Measurements from ENCODE around the gene ABLIM2. TPM values are rescaled to one million over a fixed set of nuclear protein-coding genes. Genes with fewer than 3 reads are reported as not detected.

Gene ABLIM2
- polyA plus RNA-seq, 4 donors: 6.2 to 8.4 (median 6.8) TPM

GRCh38 chr4:8194306-8195242 is 36.0 kb upstream of the ABLIM2 start:
- DNase-seq (ENCODE audit: low read depth in 4 of 4, low spot score in 2 of 4): no peak

GRCh38 chr4:8192748-8193738 is 34.4 kb upstream of the ABLIM2 start:
- DNase-seq (ENCODE audit: low read depth in 4 of 4, low spot score in 2 of 4): no peak

GRCh38 chr4:8191136-8191747 is 32.6 kb upstream of the ABLIM2 start:
- no peak for DNase-seq (ENCODE audit: low read depth in 4 of 4, low spot score in 2 of 4)

DNA sequence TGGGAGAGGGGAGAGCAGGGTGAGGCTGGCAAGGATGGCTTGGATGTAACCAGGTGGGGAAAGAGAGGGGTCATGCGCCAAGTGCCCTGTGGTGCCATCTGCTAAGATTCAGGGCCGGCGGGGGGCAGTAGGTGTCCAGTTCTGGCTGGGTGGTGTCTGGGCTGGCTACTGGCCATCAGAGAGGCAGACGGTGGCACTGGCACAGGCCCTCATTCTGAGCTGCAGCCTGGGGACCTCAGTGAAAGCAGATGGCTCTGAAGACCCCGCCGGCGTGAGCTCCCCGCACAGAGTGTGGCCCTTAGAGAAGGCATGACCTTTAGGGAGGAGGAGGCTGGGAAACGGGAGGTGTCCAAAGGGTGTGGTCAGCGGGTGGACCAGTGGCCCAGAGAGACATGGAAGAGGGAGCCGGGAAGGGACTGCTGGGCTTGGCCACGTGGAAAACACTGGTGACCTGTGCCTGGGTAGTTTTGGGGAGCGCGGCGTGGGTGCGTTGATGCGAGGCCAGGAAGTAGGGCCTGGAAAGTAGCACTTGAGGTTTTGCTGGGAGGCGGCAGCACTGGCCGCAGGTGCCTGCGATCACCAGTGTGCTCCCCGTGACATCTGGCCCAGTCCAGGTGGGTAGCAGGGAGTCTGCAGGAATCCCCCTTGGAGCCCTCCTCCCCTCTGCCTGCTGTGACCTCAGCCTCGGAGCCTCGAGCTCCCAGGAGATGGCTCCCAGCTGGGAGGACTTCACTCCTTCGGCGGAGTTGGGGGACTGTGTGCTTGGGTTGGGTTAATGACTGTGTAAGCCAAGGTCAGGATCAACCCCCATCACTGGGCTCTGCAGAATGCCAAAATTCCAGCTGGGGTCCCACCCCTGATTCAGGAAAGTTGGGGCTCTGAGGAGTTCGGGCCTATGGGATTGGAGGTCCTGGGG is 31.2 kb upstream of the ABLIM2 start:
- DNase-seq (ENCODE audit: low read depth in 4 of 4, low spot score in 2 of 4): no peak

- no peak for DNase-seq (ENCODE audit: low read depth in 4 of 4, low spot score in 2 of 4)
Measured at GRCh38 chr4:8188743-8189550, 30.3 kb upstream of the ABLIM2 start.

- DNase-seq (ENCODE audit: low read depth in 4 of 4, low spot score in 2 of 4): no peak
Measured at GRCh38 chr4:8188085-8188484, 29.5 kb upstream of the ABLIM2 start.

DNA sequence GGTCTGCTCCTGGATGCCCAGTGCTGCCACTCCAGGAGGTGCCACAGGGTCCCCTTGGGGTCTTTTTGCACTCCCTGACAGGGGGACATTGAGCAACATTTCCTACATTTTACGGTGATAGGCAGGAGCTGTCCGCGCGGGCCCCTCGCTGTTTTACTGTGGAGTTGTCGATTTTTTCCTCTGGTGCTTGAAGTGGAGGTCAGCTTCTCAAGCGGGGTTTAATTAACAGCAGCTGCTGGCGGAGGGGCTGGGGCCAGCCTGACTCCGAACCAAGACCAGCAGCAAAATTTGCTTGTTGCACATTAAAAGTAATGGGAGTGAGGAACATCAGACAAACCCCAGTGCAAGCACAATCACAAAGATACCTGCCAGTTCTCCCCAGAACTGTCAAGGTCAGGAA is 27.3 kb upstream of the ABLIM2 start:
- DNase-seq (ENCODE audit: low read depth in 4 of 4, low spot score in 2 of 4): no peak

DNA sequence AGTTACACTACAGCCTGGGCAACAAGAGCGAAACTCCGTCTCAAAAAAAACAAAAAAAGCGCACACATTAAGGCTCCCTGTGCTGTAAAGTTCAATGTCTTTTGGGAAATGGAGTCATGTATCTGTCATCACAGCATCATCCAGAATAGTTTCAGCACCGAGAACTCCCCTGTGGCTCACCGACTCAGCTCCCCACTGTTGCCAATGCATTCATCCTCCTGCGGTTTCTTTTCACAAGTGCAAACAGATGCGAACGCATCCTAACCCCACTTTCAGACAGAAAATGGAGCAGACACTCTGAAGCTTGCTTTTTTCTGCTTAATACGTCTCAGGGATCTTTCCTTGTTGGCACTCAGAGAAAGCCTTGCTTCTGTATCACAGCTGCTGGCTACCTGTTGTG is 26.7 kb upstream of the ABLIM2 start:
- DNase-seq (ENCODE audit: low read depth in 4 of 4, low spot score in 2 of 4): no peak

DNA sequence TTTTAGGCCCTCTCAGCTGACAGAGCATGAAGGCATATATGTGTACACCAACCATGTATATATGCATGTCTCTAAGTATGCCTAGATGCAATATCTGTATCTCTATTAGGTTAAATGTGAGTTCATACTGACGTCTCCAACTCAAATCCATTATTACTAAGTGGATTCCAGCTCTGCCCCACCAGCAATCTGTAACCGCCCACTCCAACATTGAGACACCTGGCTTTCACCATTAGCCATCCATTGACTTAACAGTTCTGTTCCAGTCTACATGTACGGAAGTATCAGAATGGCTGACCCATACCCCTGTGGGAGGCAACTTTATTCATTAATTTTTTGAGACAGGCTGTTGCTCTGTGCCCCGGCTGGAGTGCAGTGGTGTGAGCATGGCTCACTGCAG is 25.4 kb upstream of the ABLIM2 start:
- no peak for DNase-seq (ENCODE audit: low read depth in 4 of 4, low spot score in 2 of 4)

DNA sequence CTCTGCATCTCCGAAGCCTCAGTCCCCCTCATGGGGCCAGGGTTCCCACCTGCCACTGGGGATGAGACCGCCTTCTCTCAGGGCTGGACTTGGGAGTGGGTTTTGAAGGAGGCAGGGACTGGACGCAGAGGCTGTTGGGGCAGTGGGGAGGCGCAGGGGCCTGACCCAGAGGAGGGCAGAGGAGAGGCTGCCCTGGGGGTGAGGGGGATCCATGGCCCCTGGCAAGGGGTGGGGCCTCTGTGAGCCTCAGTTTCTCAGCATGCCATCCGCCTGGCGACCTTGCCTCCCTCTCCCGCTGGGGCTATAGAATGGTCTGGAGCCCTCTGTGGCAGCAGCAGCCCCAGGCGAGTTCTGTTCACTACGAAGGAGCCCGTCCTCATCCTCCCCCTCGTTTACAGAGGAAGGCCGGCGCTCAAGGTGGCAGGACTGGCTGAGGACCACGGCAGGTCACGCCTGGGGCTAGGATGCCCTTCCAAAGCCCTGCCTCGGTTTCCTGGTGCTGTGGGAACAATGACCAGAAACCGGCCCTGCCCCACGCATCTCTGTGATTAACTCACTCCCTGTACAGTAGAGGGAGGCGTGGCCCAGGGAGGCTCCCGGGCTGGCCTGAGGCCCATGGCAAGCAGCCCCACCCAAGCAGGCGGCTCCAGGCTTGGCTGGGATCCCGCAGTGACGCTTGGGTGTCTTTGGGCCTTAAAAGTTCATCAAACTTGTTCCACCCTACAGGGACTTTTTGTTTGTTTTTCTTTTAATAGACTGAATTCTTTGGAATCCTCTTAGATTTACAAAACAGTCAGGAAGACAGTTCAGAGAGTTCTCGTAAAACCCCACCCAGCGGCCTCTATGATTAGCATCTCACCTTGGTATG is 24.5 kb upstream of the ABLIM2 start:
- DNase-seq (ENCODE audit: low read depth in 4 of 4, low spot score in 2 of 4): no peak

- DNase-seq (ENCODE audit: low read depth in 4 of 4, low spot score in 2 of 4): no peak
Measured at GRCh38 chr4:8182294-8182693, 23.7 kb upstream of the ABLIM2 start.

DNA sequence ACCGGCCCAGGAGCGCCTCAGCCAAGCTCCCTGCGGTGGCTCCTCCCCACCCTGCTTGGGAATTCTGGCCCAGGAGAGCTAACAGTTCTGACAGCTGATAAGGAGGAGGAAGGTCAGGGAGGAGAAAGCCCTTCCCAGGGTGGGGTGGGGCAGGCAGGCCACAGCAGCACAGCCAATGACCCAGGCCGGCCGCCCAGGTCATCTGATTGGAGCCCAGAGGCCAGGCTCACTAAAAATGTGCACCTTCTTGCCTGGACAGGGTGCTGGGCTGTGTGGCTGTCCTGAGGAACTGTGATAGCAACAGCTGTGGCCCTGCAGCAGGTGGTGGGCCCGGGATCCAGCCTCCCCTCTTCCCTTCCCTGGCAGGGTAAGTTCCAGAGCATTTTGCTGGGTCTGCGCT is 23.2 kb upstream of the ABLIM2 start:
- no peak for DNase-seq (ENCODE audit: low read depth in 4 of 4, low spot score in 2 of 4)

- DNase-seq (ENCODE audit: low read depth in 4 of 4, low spot score in 2 of 4): no peak
Measured at GRCh38 chr4:8181119-8181518, 22.5 kb upstream of the ABLIM2 start.

GRCh38 chr4:8180310-8181093 is 21.9 kb upstream of the ABLIM2 start:
- no peak for DNase-seq (ENCODE audit: low read depth in 4 of 4, low spot score in 2 of 4)

DNA sequence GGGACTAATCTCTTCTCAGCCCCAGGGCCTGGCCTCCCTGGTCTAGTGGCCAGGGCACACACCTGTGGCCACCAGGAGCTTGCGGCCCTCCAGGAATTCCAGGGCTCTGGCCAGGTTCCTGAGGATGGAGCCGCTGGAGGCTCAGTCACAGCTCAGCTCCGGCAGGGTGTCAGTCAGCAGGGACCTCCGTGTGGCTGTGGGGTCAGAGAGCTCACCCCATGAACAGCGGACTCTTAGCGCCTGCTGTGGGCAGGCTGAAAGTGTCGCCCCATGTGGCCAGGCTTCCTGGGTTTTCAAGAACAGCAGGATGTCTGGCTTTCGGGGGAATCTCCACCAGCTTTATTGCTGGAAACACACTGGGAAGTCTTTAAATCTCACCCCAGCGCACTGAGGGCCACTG is 21.2 kb upstream of the ABLIM2 start:
- DNase-seq (ENCODE audit: low read depth in 4 of 4, low spot score in 2 of 4): no peak

DNA sequence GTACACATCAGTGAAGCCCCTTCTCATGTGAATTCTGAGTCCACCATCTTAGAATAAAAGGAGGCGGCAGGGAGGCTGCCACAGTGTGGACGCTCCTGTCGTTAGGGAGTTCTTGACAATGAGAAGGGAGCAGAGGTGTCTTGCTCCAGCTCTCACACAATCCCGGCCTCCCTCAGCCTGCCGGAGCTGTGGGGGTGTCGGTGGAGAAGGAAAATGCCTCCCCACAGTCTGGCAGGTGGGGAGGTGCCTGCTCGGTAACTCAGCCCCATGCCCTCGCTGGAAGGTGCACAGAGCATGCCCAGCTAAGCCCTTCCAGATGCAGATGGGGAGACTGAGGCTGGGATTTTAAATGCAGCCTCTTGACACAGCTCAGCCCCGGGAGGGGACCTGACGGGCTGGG is 20.5 kb upstream of the ABLIM2 start:
- DNase-seq (ENCODE audit: low read depth in 4 of 4, low spot score in 2 of 4): no peak

GRCh38 chr4:8177956-8178355 is 19.3 kb upstream of the ABLIM2 start:
- no peak for DNase-seq (ENCODE audit: low read depth in 4 of 4, low spot score in 2 of 4)
